GM23248 (cell line): ENCODE results near the gene RPL22. TPM values are rescaled to one million over a fixed set of nuclear protein-coding genes. Genes with fewer than 3 reads are reported as not detected.

Source experiments
- DNase-seq: peaks from one replicate; pipeline ENCODE4 v3.0.0-alpha.2; 2015
- H2AFZ ChIP-seq: fragments of 200-600 bp; sonication (generic); 2 replicates; pipeline ENCODE4 v1.6.1; 2016; ENCODE audit warnings: antibody characterized with exemption
- H3F3A ChIP-seq: fragments of 200-600 bp; sonication (generic); 2 replicates; pipeline ENCODE4 v1.6.1; 2016; ENCODE audit warnings: mild to moderate bottlenecking, antibody characterized with exemption, mixed run types; ENCODE audit not compliant: insufficient read depth
- H3K27ac ChIP-seq: fragments of 200-600 bp; sonication (generic); 2 replicates; pipeline ENCODE4 v1.5.1; 2016; ENCODE audit warnings: mild to moderate bottlenecking
- H3K27me3 ChIP-seq: fragments of 200-600 bp; sonication (generic); replicated peaks from 2 replicates; pipeline ENCODE4 v1.6.1; 2016; ENCODE audit warnings: mild to moderate bottlenecking; ENCODE audit not compliant: insufficient read depth
- H3K36me3 ChIP-seq: fragments of 200-600 bp; sonication (generic); 2 replicates; pipeline ENCODE4 v1.6.1; 2016; ENCODE audit warnings: low read depth, mild to moderate bottlenecking
- H3K4me1 ChIP-seq: fragments of 200-600 bp; sonication (generic); 2 replicates; pipeline ENCODE4 v1.6.1; 2016; ENCODE audit warnings: mild to moderate bottlenecking; ENCODE audit not compliant: insufficient read depth
- H3K4me2 ChIP-seq: fragments of 200-600 bp; sonication (generic); one replicate; pipeline ENCODE4 v1.6.1; 2016; ENCODE audit warnings: mild to moderate bottlenecking; ENCODE audit not compliant: unreplicated experiment
- H3K4me3 ChIP-seq: fragments of 200-600 bp; sonication (generic); 2 replicates; pipeline ENCODE4 v1.5.1; 2016; ENCODE audit warnings: mild to moderate bottlenecking
- H3K79me2 ChIP-seq: fragments of 200-600 bp; sonication (generic); 2 replicates; pipeline ENCODE4 v1.6.1; 2016; ENCODE audit warnings: mild to moderate bottlenecking; ENCODE audit not compliant: insufficient read depth
- H3K9ac ChIP-seq: fragments of 200-600 bp; sonication (generic); 2 replicates; pipeline ENCODE4 v1.6.1; 2016; ENCODE audit warnings: mild to moderate bottlenecking
- H3K9me2 ChIP-seq: fragments of 200-600 bp; sonication (generic); 2 replicates; pipeline ENCODE4 v1.6.1; 2016; ENCODE audit warnings: mixed run types, mild to moderate bottlenecking, moderate library complexity; ENCODE audit not compliant: insufficient read depth
- H3K9me3 ChIP-seq: fragments of 200-600 bp; sonication (generic); one replicate; pipeline ENCODE4 v1.6.1; 2017; ENCODE audit warnings: low read depth
- H4K20me1 ChIP-seq: fragments of 200-600 bp; sonication (generic); 2 replicates; pipeline ENCODE4 v1.6.0; 2016; ENCODE audit not compliant: insufficient read depth
- EZH2 ChIP-seq: fragments of 200-600 bp; sonication (generic); IDR thresholded peaks from 2 replicates; pipeline ENCODE4 v1.6.1; 2018; ENCODE audit warnings: antibody characterized with exemption, mild to moderate bottlenecking; ENCODE audit not compliant: insufficient read depth, poor library complexity, severe bottlenecking
- EZH2phosphoT487 ChIP-seq: fragments of 200-600 bp; sonication (generic); IDR thresholded peaks from 2 replicates; pipeline ENCODE4 v1.6.1; 2018; ENCODE audit warnings: antibody characterized with exemption, moderate library complexity, mild to moderate bottlenecking, low read depth; ENCODE audit not compliant: insufficient read depth
- WGBS, 2 experiments: methylation state at CpG; one replicate each; pipeline ENCODE4 v1.1.6; 2015 to 2017; ENCODE audit warnings: low lambda C conversion rate in 2 of 2, low coverage in 1 of 2; ENCODE audit errors: missing lambda C conversion rate in 2 of 2; 5-methylcytosine and 5-hydroxymethylcytosine counted together
- in situ Hi-C: fragments of 300-500 bp; cut with MboI; formaldehyde crosslinking; loops from 2 replicates; pipeline ENCODE4 v1.15.0; 2020
- polyA plus RNA-seq: library from polyadenylated mRNA; unstranded; fragments of >200 nt; fragmentation: Nextera tagmentation; extraction: Ambion mirVana; gene quantifications from 2 replicates; pipeline ENCODE4 v1.2.1, GENCODE V29; 2016
- total RNA-seq: library from RNA; depleted of rRNA; stranded (reverse); fragments of >200 nt; shearing (Covaris generic); gene quantifications from 2 replicates; pipeline ENCODE4 v1.2.3, GENCODE V29; 2014

The RPL22 gene
- total and polyA plus RNA-seq, 2 experiments from 2014 or later = 127 to 137 TPM

DNA sequence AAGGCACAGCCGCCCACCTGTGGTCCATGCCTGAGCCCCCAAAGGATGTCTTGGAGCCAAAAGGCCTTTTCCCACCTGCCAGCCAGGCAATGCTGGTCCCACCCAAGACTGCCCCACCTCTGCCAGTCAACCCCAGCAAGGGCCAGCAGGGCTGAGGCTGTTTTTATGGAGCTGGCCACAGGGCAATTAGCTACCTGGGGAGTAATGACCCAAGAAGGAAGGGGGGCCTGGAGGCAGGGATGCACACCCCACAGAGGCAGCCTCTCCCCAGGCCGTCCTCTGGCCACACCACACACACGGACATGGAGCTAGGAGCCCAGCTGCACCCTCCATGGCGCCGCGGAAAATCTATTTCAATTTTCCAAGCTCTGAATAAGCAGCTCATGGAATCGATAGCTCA, 46.5 kb downstream of the RPL22 start:
- no peak overlapping the region for H3K4me2 ChIP-seq
- no peak overlapping the region for H3K9ac ChIP-seq
- H3K4me1 ChIP-seq = no peaks in the 10 kb centered on the region
- no peak overlapping the region for H2AFZ ChIP-seq
- no peak for DNase-seq
- no peaks in the 10 kb centered on the region for H4K20me1 ChIP-seq
- in situ Hi-C loops = no loop called here
- H3K9me3 ChIP-seq = no peaks in the 10 kb centered on the region
- TF ChIP-seq EZH2phosphoT487 (no peak), EZH2 (no peak)
- H3K9me2 ChIP-seq = no peaks in the 10 kb centered on the region
- no peak overlapping the region for H3K27ac ChIP-seq
- WGBS, 2 experiments = 50 to 55% methylated on average over 7 of the region's 7 CpGs
- no peaks in the 10 kb centered on the region; the same call in 1 of the 2 replicates for H3K27me3 ChIP-seq
- no peaks in the 10 kb centered on the region for H3K79me2 ChIP-seq
- no peak overlapping the region for H3K4me3 ChIP-seq
- H3F3A ChIP-seq = no peaks in the 10 kb centered on the region
- H3K36me3 ChIP-seq = no peaks in the 10 kb centered on the region

GRCh38 chr1:6152181-6152580, 47.2 kb downstream of the RPL22 start:
- 69 to 73% methylated on average over 11 of the region's 11 CpGs for WGBS, 2 experiments
- in situ Hi-C loops = no loop called here
- H2AFZ ChIP-seq = no peak overlapping the region

DNA sequence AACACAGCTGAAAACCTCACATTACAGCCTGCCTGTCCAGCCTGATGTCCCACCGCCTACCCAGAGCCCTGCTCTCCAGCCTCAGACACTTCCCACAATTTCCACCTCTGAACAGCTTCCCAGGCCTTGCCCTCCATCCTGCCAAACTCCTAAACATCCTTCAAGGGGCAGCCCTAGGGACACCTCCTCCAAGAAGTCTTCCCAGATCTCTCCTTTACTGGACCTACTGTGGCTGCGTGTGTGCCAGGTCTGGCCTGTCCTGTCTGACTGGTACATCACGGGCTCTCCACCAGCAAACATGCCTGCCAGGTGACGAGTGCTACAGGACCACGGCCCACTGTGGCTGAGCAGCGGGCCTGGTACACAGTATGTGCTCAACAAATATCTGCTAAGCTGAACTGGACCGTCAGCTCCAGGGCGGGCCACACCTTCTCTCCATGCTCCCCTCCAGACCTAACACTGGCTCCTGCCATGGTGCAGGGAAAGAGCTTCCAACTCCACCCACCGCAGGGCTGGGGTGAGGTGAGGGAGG, 48.0 kb downstream of the RPL22 start:
- Histone ChIP-seq H3F3A (no peaks in the 10 kb centered on the region), H3K4me3 (no peak overlapping the region), H3K4me1 (no peaks in the 10 kb centered on the region), H3K9me2 (no peaks in the 10 kb centered on the region), H3K9ac (no peak overlapping the region), H3K4me2 (no peak overlapping the region), H2AFZ (no peak overlapping the region), H3K27me3 (no peaks in the 10 kb centered on the region), H3K27ac (no peak overlapping the region), H4K20me1 (no peaks in the 10 kb centered on the region), H3K9me3 (no peaks in the 10 kb centered on the region), H3K79me2 (no peaks in the 10 kb centered on the region), H3K36me3 (no peaks in the 10 kb centered on the region)
- no peak for DNase-seq
- WGBS, 2 experiments = 60 to 74% methylated on average over 9 of the region's 9 CpGs
- TF ChIP-seq EZH2phosphoT487 (no peak), EZH2 (no peak)
- in situ Hi-C loops = no loop called here

More at GRCh38 chr1:6152181-6152580, 47.2 kb downstream of the RPL22 start:
- no peak for TF ChIP-seq EZH2phosphoT487
- no peak for TF ChIP-seq EZH2
- H3K4me3 ChIP-seq = no peak overlapping the region
- H3K4me1 ChIP-seq = no peaks in the 10 kb centered on the region
- H3K9me2 ChIP-seq = no peaks in the 10 kb centered on the region
- H3K36me3 ChIP-seq = no peaks in the 10 kb centered on the region
- no peak overlapping the region for H3K9ac ChIP-seq
- DNase-seq = no peak
- H3K27me3 ChIP-seq = no peaks in the 10 kb centered on the region
- H3K79me2 ChIP-seq = no peaks in the 10 kb centered on the region
- H3F3A ChIP-seq = no peaks in the 10 kb centered on the region
- no peaks in the 10 kb centered on the region for H4K20me1 ChIP-seq
- H3K9me3 ChIP-seq = no peaks in the 10 kb centered on the region
- H3K27ac ChIP-seq = no peak overlapping the region
- H3K4me2 ChIP-seq = no peak overlapping the region

DNA sequence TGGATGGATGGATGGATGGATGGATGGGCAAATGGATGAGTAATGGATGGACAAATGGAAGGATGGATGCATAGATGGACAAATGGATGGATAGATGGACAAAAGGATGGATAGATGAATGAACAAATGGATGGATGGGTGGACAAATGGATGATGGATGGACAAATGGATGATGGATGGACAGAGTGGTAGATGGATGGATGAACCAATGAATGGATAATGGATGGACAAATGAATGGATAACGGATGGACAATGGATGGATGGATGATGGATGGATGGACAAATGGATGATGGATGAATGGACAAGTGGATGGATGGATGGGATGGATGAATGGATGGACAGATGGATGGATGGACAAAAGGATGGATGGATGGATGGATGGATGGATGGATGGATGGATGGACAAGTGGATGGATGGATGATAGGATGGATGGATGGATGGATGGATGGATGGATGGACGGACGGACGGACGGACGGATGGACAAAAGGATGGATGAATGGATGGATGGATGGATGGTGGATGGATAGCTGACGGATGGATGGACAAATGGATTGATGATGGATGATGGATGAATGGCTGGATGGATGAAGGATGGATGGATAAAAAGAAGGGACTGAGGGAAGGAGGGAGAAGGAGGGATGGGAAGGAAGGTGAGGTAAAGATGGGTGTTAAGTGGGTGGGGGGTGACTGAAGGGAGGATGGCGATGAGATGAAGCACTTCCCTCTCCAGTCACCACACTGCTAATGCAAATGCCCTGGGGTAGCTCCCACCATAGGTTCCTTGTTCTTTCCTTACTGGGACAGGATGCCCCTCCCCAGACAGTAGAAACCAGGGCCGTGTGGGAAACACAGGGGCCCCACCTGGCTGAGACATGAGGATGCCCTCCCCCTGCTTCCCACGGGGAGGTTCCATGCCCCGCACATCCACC, 49.1 kb downstream of the RPL22 start:
- no peak overlapping the region for H3K4me2 ChIP-seq
- H3K36me3 ChIP-seq = no peaks in the 10 kb centered on the region
- no peak overlapping the region for H3K27ac ChIP-seq
- H3K27me3 ChIP-seq = no peaks in the 10 kb centered on the region
- H3K9me2 ChIP-seq = no peaks in the 10 kb centered on the region
- no peaks in the 10 kb centered on the region for H3K79me2 ChIP-seq
- H2AFZ ChIP-seq = no peak overlapping the region
- no peaks in the 10 kb centered on the region for H4K20me1 ChIP-seq
- no peaks in the 10 kb centered on the region for H3K9me3 ChIP-seq
- no peaks in the 10 kb centered on the region for H3F3A ChIP-seq
- no peak overlapping the region for H3K4me3 ChIP-seq
- no peaks in the 10 kb centered on the region for H3K4me1 ChIP-seq
- no peak for TF ChIP-seq EZH2phosphoT487
- 68% methylated on average over 6 to 11 of the region's 11 CpGs for WGBS, 2 experiments
- no peak overlapping the region for H3K9ac ChIP-seq
- no peak for DNase-seq
- in situ Hi-C loops = no loop called here
